Measurements from ENCODE around the gene WASHC3. TPM values are rescaled to one million over a fixed set of nuclear protein-coding genes. Genes with fewer than 3 reads are reported as not detected.
"Not testable (repeated sequence)": the region's sequence is repeated elsewhere in the genome, so short reads cannot be mapped to it uniquely, and the experiment has no call there.

Gene WASHC3
- polyA plus RNA-seq, 1 donor (not counting 4 experiments of a cell fraction or from before 2014, with no cell fraction given) = 91.0 TPM

- Histone ChIP-seq H3K9me3 (ENCODE audit: control insufficient read depth, low read depth, low read length) (no peaks in the 10 kb centered on the region), H3K9me1 (ENCODE audit: control insufficient read depth, extremely low read depth, insufficient read depth, low read length) (no peaks in the 10 kb centered on the region), H3K4me1 (ENCODE audit: control insufficient read depth, extremely low read depth, insufficient read depth, low read length) (no peaks in the 10 kb centered on the region), H3K4me2 (ENCODE audit: control insufficient read depth, extremely low read depth, insufficient read depth, low read depth, low read length) (no peak overlapping the region), H3K27ac (ENCODE audit: control insufficient read depth, insufficient read depth, low read length) (no peak overlapping the region), H3K36me3 (ENCODE audit: control insufficient read depth in 2 of 2, extremely low read depth in 1 of 2, insufficient read depth in 2 of 2, low read length in 2 of 2) (peaks cover 0 to 4% of the 10 kb centered on the region in 2 experiments), H3K79me2 (ENCODE audit: control insufficient read depth, insufficient read depth, low read length) (no peaks in the 10 kb centered on the region), H3K4me3 (ENCODE audit: control insufficient read depth in 2 of 3, extremely low read depth in 1 of 3, insufficient read depth in 2 of 3, low read depth in 1 of 3, low read length in 3 of 3) (no peak overlapping the region), H3K27me3 (ENCODE audit: control insufficient read depth, extremely low read depth, insufficient read depth, low read length) (no peaks in the 10 kb centered on the region), H2AFZ (ENCODE audit: control insufficient read depth, low read length) (no peak overlapping the region), H4K20me1 (ENCODE audit: control insufficient read depth, extremely low read depth, insufficient read depth, low read length) (no peaks in the 10 kb centered on the region), H3K9ac (ENCODE audit: control insufficient read depth, extremely low read depth, insufficient read depth, low read length) (no peak overlapping the region)
- FAIRE-seq (no peak), DNase-seq (ENCODE audit: low read depth, low spot score) (no peak)
- TF ChIP-seq EZH2 (IDR thresholded peaks at IDR 0.05; ENCODE audit: low read length) (no peak), CTCF (optimal IDR thresholded peaks at IDR 0.05 in 1 of 3, IDR thresholded peaks at IDR 0.05 in 1 of 3, conservative IDR thresholded peaks at IDR 0.05 in 1 of 3; ENCODE audit: extremely low read depth in 1 of 3, insufficient read depth in 2 of 3, low read length in 3 of 3) (no peak)
- dilution Hi-C loops (cut with MboI; ENCODE audit: extremely low pct_ligation_motif_present, low sequenced_read_pairs) = no loop called here
These were observed 31.5 kb upstream of the WASHC3 start for GRCh38 chr12:102093319-102093718.

DNA sequence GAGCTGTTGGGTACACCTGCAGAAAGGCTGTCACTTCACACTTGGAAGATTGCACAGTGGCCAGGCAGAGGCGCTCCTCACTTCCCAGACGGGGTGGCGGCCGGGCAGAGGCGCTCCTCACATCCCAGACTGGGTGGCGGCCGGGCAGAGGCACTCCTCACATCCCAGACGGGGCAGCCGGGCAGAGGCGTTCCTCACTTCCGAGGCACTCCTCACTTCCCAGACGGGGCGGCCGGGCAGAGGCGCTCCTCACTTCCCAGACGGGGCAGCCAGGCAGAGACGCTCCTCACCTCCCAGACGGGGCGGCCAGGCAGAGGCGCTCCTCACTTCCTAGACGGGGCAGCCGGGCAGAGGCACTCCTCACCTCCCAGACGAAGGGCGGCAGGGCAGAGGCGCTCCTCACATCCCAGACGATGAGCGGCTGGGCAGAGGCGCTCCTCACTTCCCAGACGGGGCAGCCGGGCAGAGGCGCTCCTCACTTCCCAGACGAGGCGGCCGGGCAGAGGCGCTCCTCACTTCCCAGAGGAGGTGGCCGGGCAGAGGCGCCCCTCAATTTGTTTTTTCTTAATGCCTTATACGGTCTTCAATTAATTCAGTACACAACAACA is 27.5 kb upstream of the WASHC3 start:
- dilution Hi-C loops (cut with MboI; ENCODE audit: extremely low pct_ligation_motif_present, low sequenced_read_pairs); H3K9ac ChIP-seq (ENCODE audit: control insufficient read depth, extremely low read depth, insufficient read depth, low read length): not testable (repeated sequence)

GRCh38 chr12:102080842-102081241 is 19.1 kb upstream of the WASHC3 start:
- Histone ChIP-seq H3K9me1 (ENCODE audit: control insufficient read depth, extremely low read depth, insufficient read depth, low read length) (no peaks in the 10 kb centered on the region), H3K4me1 (ENCODE audit: control insufficient read depth, extremely low read depth, insufficient read depth, low read length) (no peaks in the 10 kb centered on the region), H3K27ac (ENCODE audit: control insufficient read depth, insufficient read depth, low read length) (no peak overlapping the region), H3K27me3 (ENCODE audit: control insufficient read depth, extremely low read depth, insufficient read depth, low read length) (no peaks in the 10 kb centered on the region), H3K9ac (ENCODE audit: control insufficient read depth, extremely low read depth, insufficient read depth, low read length) (no peak overlapping the region), H4K20me1 (ENCODE audit: control insufficient read depth, extremely low read depth, insufficient read depth, low read length) (no peaks in the 10 kb centered on the region), H3K9me3 (ENCODE audit: control insufficient read depth, low read depth, low read length) (no peaks in the 10 kb centered on the region), H3K4me3 (ENCODE audit: control insufficient read depth in 2 of 3, extremely low read depth in 1 of 3, insufficient read depth in 2 of 3, low read depth in 1 of 3, low read length in 3 of 3) (no peak overlapping the region), H3K4me2 (ENCODE audit: control insufficient read depth, extremely low read depth, insufficient read depth, low read depth, low read length) (no peak overlapping the region), H2AFZ (ENCODE audit: control insufficient read depth, low read length) (no peak overlapping the region), H3K36me3 (ENCODE audit: control insufficient read depth in 2 of 2, extremely low read depth in 1 of 2, insufficient read depth in 2 of 2, low read length in 2 of 2) (peaks cover 4 to 9% of the 10 kb centered on the region in 2 experiments), H3K79me2 (ENCODE audit: control insufficient read depth, insufficient read depth, low read length) (no peaks in the 10 kb centered on the region)
- FAIRE-seq = no peak
- dilution Hi-C loops (cut with MboI; ENCODE audit: extremely low pct_ligation_motif_present, low sequenced_read_pairs) = no loop called here
- DNase-seq (ENCODE audit: low read depth, low spot score) = no peak
- TF ChIP-seq CTCF (optimal IDR thresholded peaks at IDR 0.05 in 1 of 3, IDR thresholded peaks at IDR 0.05 in 1 of 3, conservative IDR thresholded peaks at IDR 0.05 in 1 of 3; ENCODE audit: extremely low read depth in 1 of 3, insufficient read depth in 2 of 3, low read length in 3 of 3) = no peak

More for the DNA sequence above, 27.5 kb upstream of the WASHC3 start:
- H3K4me1 ChIP-seq (ENCODE audit: control insufficient read depth, extremely low read depth, insufficient read depth, low read length); FAIRE-seq; DNase-seq (ENCODE audit: low read depth, low spot score); H3K27ac ChIP-seq (ENCODE audit: control insufficient read depth, insufficient read depth, low read length); H3K36me3 ChIP-seq (ENCODE audit: control insufficient read depth in 2 of 2, extremely low read depth in 1 of 2, insufficient read depth in 2 of 2, low read length in 2 of 2); H2AFZ ChIP-seq (ENCODE audit: control insufficient read depth, low read length); H3K79me2 ChIP-seq (ENCODE audit: control insufficient read depth, insufficient read depth, low read length); H3K27me3 ChIP-seq (ENCODE audit: control insufficient read depth, extremely low read depth, insufficient read depth, low read length); H3K9me3 ChIP-seq (ENCODE audit: control insufficient read depth, low read depth, low read length); H3K4me3 ChIP-seq (ENCODE audit: control insufficient read depth in 2 of 3, extremely low read depth in 1 of 3, insufficient read depth in 2 of 3, low read depth in 1 of 3, low read length in 3 of 3); H4K20me1 ChIP-seq (ENCODE audit: control insufficient read depth, extremely low read depth, insufficient read depth, low read length); H3K9me1 ChIP-seq (ENCODE audit: control insufficient read depth, extremely low read depth, insufficient read depth, low read length); H3K4me2 ChIP-seq (ENCODE audit: control insufficient read depth, extremely low read depth, insufficient read depth, low read depth, low read length): not testable (repeated sequence)

DNA sequence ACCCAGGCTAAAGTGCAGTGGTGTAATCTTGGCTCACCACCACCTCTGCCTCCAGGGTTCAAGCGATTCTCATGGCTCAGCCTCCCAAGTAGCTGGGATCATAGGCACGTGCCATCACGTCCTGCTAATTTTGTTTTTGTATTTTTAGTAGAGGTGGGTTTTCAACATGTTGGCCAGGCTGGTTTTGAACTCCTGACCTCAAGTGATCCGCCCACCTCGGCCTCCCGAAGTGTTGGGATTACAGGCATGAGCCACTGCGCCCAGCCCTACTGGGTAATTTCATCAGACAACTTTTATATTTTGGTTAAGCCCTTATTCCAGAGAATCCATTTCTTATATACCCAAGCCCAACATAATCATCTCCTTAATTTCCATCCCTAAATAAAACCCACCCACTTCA is 10.3 kb upstream of the WASHC3 start:
- H3K4me3 ChIP-seq (ENCODE audit: control insufficient read depth in 2 of 3, extremely low read depth in 1 of 3, insufficient read depth in 2 of 3, low read depth in 1 of 3, low read length in 3 of 3); H3K9me1 ChIP-seq (ENCODE audit: control insufficient read depth, extremely low read depth, insufficient read depth, low read length); H3K4me2 ChIP-seq (ENCODE audit: control insufficient read depth, extremely low read depth, insufficient read depth, low read depth, low read length); DNase-seq (ENCODE audit: low read depth, low spot score); H4K20me1 ChIP-seq (ENCODE audit: control insufficient read depth, extremely low read depth, insufficient read depth, low read length); H2AFZ ChIP-seq (ENCODE audit: control insufficient read depth, low read length); FAIRE-seq; H3K27ac ChIP-seq (ENCODE audit: control insufficient read depth, insufficient read depth, low read length); dilution Hi-C loops (cut with MboI; ENCODE audit: extremely low pct_ligation_motif_present, low sequenced_read_pairs); H3K27me3 ChIP-seq (ENCODE audit: control insufficient read depth, extremely low read depth, insufficient read depth, low read length); H3K9ac ChIP-seq (ENCODE audit: control insufficient read depth, extremely low read depth, insufficient read depth, low read length); H3K9me3 ChIP-seq (ENCODE audit: control insufficient read depth, low read depth, low read length); H3K79me2 ChIP-seq (ENCODE audit: control insufficient read depth, insufficient read depth, low read length); H3K4me1 ChIP-seq (ENCODE audit: control insufficient read depth, extremely low read depth, insufficient read depth, low read length); H3K36me3 ChIP-seq (ENCODE audit: control insufficient read depth in 2 of 2, extremely low read depth in 1 of 2, insufficient read depth in 2 of 2, low read length in 2 of 2): not testable (repeated sequence)
